BLaER1 treated with 17β-estradiol and CSF1 and Interleukin-3, amounts not matched to agents 10 nM and 100 nM (cell line): ENCODE data around the gene FXYD2.

ENCODE experiments used
- H3K27ac ChIP-seq, 11 experiments: shearing (Covaris generic); formaldehyde crosslinking; 2 replicates each; pipeline ENCODE4 v1.8.1; 2022
- H3K27me3 ChIP-seq, 11 experiments: shearing (Covaris generic); formaldehyde crosslinking; 2 replicates each; pipeline ENCODE4 v1.8.1; 2022
- H3K36me3 ChIP-seq, 11 experiments: shearing (Covaris generic); formaldehyde crosslinking; 2 replicates each; pipeline ENCODE4 v1.8.1; 2022
- H3K4me1 ChIP-seq, 10 experiments: shearing (Covaris generic); formaldehyde crosslinking; 2 replicates each; pipeline ENCODE4 v1.8.1; 2022
- H3K4me2 ChIP-seq, 11 experiments: shearing (Covaris generic); formaldehyde crosslinking; 2 replicates each; pipeline ENCODE4 v1.8.1; 2022
- H3K4me3 ChIP-seq, 10 experiments: shearing (Covaris generic); formaldehyde crosslinking; 2 replicates each; pipeline ENCODE4 v1.8.1; 2022
- H3K9ac ChIP-seq, 11 experiments: shearing (Covaris generic); formaldehyde crosslinking; 2 replicates each; pipeline ENCODE4 v1.8.1; 2022
- H3K9me3 ChIP-seq, 11 experiments: shearing (Covaris generic); formaldehyde crosslinking; replicated peaks in 1 of 11; 2 replicates each; pipeline ENCODE4 v1.8.1; 2022
- H4K20me1 ChIP-seq, 11 experiments: shearing (Covaris generic); formaldehyde crosslinking; 2 replicates each; pipeline ENCODE4 v1.8.1; 2022
- Cebpa-rat ChIP-seq, 11 experiments: shearing (Covaris generic); IDR thresholded peaks; 2 replicates each; pipeline ENCODE4 v1.8.1; 2022

Gene FXYD2

GRCh38 chr11:117834838-117835443 is 10.4 kb upstream of the FXYD2 start:
- Histone ChIP-seq H3K27ac (peak overlapping the region in 7 of 11 experiments; percentile 38 to 56 (median 47); a peak in 12 of 22 replicates), H3K9me3 (no peaks in the 10 kb centered on the region), H4K20me1 (no peaks in the 10 kb centered on the region), H3K36me3 (no peaks in the 10 kb centered on the region), H3K4me1 (peaks cover 79 to 100% (median 97%) of the 10 kb centered on the region in 10 experiments), H3K27me3 (no peaks in the 10 kb centered on the region), H3K9ac (peak overlapping the region in 1 of 11 experiments; percentile 15; a peak in 2 of 22 replicates), H3K4me3 (no peak overlapping the region), H3K4me2 (peak overlapping the region; percentile 68 to 98 (median 88))
- TF ChIP-seq Cebpa-rat (IDR thresholded peaks at IDR 0.05), result no peak

DNA sequence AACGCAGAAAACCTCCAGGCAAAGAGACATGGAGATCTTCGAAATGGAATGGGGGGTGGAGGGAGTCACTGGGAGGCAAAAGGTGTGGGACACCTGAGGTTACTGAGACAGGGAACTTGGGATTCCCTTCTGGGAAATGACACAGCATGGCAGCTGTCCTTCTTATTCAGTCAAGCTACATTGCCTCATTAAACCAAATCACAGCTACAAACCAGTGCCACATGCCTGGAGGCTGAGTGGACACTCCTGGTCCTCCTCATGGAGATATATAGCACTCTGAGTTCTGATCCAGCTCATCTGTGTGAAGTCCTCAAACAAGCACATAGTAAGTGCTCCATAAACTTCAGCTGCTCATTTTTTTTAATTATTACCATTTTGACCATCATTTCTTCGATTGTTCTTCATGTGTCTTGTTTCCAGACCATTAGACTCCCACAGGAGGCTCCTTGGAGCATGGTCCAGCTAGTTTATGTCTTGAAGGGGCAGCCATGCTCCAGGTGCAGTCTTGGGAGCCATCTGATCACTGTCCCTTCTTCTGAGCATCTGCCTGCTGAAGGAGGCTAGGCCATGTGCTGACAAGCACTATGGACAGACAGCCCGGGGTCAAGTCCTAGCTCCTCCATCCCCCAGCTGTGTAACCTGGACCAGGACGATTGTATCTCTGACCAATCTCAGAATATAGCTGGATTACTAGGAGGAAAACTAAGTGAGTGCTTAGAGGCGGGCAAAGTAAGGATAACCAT is 9.7 kb upstream of the FXYD2 start:
- Histone ChIP-seq H3K4me3 (no peak overlapping the region), H3K9ac (no peak overlapping the region), H3K4me1 (peaks cover 81 to 100% (median 97%) of the 10 kb centered on the region in 10 experiments), H3K27ac (peak overlapping the region in 4 of 11 experiments; percentile 33 to 56 (median 42); a peak in 4 of 22 replicates), H3K36me3 (no peaks in the 10 kb centered on the region), H3K4me2 (peak overlapping the region; percentile 68 to 98 (median 88)), H3K9me3 (no peaks in the 10 kb centered on the region), H4K20me1 (no peaks in the 10 kb centered on the region), H3K27me3 (no peaks in the 10 kb centered on the region)
- no peak for TF ChIP-seq Cebpa-rat (IDR thresholded peaks at IDR 0.05)

DNA sequence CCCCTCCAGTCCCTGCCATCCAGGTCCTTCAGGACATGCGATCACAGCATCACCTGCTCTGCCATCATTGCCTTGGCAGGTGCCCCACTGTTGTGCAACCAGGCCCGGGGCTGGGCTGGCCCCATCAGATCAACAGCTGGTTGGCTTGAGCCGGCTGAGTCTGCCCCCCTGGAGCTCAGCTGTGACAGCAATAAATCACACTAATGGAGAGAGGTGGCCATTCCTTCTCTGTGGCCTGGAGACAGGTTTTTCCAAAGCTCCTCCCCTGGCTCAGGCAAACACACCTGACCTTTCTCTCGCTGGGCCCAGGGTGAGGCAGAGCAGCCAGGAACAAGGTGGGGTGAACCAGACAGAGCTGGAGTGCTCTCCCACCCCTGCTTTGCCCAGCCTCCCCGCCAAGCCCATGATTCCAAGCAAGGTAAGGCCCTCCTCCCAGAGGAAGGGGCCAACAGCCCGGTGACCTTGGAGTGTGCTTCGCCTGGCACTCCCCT is 8.9 kb upstream of the FXYD2 start:
- no peaks in the 10 kb centered on the region for H4K20me1 ChIP-seq
- peak overlapping the region; percentile 3 to 98 (median 88); a peak in 21 of 22 replicates for H3K4me2 ChIP-seq
- peak overlapping the region in 3 of 11 experiments; percentile 24 to 54 (median 33); a peak in 3 of 22 replicates for H3K27ac ChIP-seq
- H3K36me3 ChIP-seq, result no peaks in the 10 kb centered on the region
- no peaks in the 10 kb centered on the region for H3K27me3 ChIP-seq
- H3K9me3 ChIP-seq, result no peaks in the 10 kb centered on the region
- H3K4me3 ChIP-seq, result no peak overlapping the region
- H3K9ac ChIP-seq, result no peak overlapping the region
- no peak for TF ChIP-seq Cebpa-rat (IDR thresholded peaks at IDR 0.05)
- H3K4me1 ChIP-seq, result peaks cover 82 to 100% (median 99%) of the 10 kb centered on the region in 10 experiments

DNA sequence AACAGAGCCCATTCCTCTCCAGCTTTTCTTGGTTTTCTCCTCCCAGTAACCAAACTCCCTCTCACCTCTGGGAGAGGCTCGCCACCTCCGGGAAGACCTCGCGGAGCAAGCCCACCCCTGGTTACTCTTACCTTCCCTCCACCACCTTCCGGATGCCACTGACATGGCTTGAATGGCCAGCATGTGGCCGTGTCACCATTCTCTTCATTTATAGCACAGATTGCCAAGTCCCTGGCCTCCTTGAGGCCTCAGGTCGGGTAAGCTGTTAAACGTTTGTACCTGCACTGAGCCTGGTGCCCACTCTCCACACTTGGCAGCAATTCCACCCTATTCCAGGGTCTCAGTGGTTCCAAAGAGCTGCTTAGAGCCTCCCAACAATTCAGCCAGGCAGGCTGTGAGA is 8.0 kb upstream of the FXYD2 start:
- no peak overlapping the region for H3K4me3 ChIP-seq
- H3K4me1 ChIP-seq, result peaks cover 83 to 100% (median 99%) of the 10 kb centered on the region in 10 experiments
- H3K9ac ChIP-seq, result no peak overlapping the region
- no peaks in the 10 kb centered on the region for H3K9me3 ChIP-seq
- H3K27ac ChIP-seq, result peak overlapping the region in 2 of 11 experiments; percentile 47 to 54; a peak in 3 of 22 replicates
- H3K27me3 ChIP-seq, result no peaks in the 10 kb centered on the region
- peak overlapping the region in 10 of 11 experiments; percentile 76 to 98 (median 88); a peak in 19 of 22 replicates for H3K4me2 ChIP-seq
- H4K20me1 ChIP-seq, result no peaks in the 10 kb centered on the region
- no peaks in the 10 kb centered on the region for H3K36me3 ChIP-seq
- TF ChIP-seq Cebpa-rat (IDR thresholded peaks at IDR 0.05), result no peak

- Histone ChIP-seq H3K27me3 (no peaks in the 10 kb centered on the region), H3K9me3 (no peaks in the 10 kb centered on the region), H3K4me2 (peak overlapping the region; percentile 75 to 98 (median 88)), H4K20me1 (no peaks in the 10 kb centered on the region), H3K36me3 (no peaks in the 10 kb centered on the region), H3K27ac (peak overlapping the region in 3 of 11 experiments; percentile 11 to 54 (median 47); a peak in 4 of 22 replicates), H3K4me1 (peaks cover 80 to 100% (median 99%) of the 10 kb centered on the region in 10 experiments), H3K9ac (peak overlapping the region in 1 of 11 experiments; percentile 53; a peak in 1 of 22 replicates), H3K4me3 (no peak overlapping the region)
- TF ChIP-seq Cebpa-rat (IDR thresholded peaks at IDR 0.05), result no peak
Measured at GRCh38 chr11:117831661-117832415, 7.3 kb upstream of the FXYD2 start.

GRCh38 chr11:117830674-117831351 is 6.3 kb upstream of the FXYD2 start:
- no peaks in the 10 kb centered on the region for H4K20me1 ChIP-seq
- peak overlapping the region; percentile 75 to 98 (median 88) for H3K4me2 ChIP-seq
- no peak for TF ChIP-seq Cebpa-rat (IDR thresholded peaks at IDR 0.05)
- no peaks in the 10 kb centered on the region for H3K36me3 ChIP-seq
- peaks cover 79 to 100% (median 99%) of the 10 kb centered on the region in 10 experiments for H3K4me1 ChIP-seq
- H3K27ac ChIP-seq, result peak overlapping the region in 6 of 11 experiments; percentile 11 to 54 (median 36); a peak in 13 of 22 replicates
- H3K27me3 ChIP-seq, result no peaks in the 10 kb centered on the region
- no peaks in the 10 kb centered on the region for H3K9me3 ChIP-seq
- H3K9ac ChIP-seq, result peak overlapping the region in 7 of 11 experiments; percentile 9 to 53 (median 23); a peak in 7 of 22 replicates
- H3K4me3 ChIP-seq, result no peak overlapping the region

DNA sequence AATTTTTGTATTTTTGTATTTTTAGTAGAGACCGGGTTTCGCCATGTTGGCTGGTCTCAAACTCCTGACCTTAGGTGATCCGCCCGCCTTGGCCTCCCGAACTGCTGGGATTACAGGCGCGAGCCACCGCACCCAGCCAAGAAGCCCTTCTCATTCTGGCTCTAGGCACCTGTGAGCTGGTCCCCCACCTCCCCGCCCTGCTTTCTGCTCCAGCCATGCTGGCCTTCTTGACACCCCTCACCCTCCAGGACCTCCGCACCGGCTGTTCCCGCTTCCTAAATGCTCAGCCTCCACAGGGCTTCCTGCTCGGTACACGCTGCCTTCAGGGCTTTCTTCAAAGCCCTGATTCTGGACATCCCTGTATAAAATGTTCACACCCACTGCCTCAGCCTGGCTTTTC is 5.5 kb upstream of the FXYD2 start:
- no peak overlapping the region for H3K4me3 ChIP-seq
- H4K20me1 ChIP-seq, result no peaks in the 10 kb centered on the region
- peak overlapping the region; percentile 75 to 98 (median 88) for H3K4me2 ChIP-seq
- peak overlapping the region in 6 of 11 experiments; percentile 11 to 54 (median 36); a peak in 10 of 22 replicates for H3K27ac ChIP-seq
- peak overlapping the region in 4 of 11 experiments; percentile 9 to 53 (median 22); a peak in 2 of 22 replicates for H3K9ac ChIP-seq
- peaks cover 79 to 100% (median 99%) of the 10 kb centered on the region in 10 experiments for H3K4me1 ChIP-seq
- no peaks in the 10 kb centered on the region for H3K9me3 ChIP-seq
- no peaks in the 10 kb centered on the region for H3K27me3 ChIP-seq
- no peak for TF ChIP-seq Cebpa-rat (IDR thresholded peaks at IDR 0.05)
- no peaks in the 10 kb centered on the region for H3K36me3 ChIP-seq

DNA sequence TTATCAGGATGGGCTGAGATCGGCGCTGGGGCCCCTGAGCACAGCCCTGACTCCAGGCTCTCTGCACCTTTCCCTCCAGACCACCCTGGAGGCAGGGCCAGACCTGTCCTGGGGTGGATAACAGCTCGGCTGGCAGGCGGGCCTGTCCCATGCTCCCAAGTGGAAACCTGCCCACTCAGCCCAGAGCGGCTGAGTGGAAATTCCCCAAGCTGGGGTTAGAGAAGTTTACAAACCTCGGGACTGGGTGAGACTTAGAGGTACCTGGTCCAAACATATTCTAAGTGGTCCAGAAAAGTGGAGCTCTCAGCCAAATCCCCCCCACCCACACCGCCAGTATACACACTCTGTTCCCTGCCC is 4.8 kb upstream of the FXYD2 start:
- peak overlapping the region in 10 of 11 experiments; percentile 59 to 87 (median 72); a peak in 21 of 22 replicates for H3K27ac ChIP-seq
- peak overlapping the region; percentile 36 to 79 (median 60); a peak in 20 of 22 replicates for H3K9ac ChIP-seq
- no peaks in the 10 kb centered on the region for H4K20me1 ChIP-seq
- peaks cover 79 to 100% (median 99%) of the 10 kb centered on the region in 10 experiments for H3K4me1 ChIP-seq
- no peaks in the 10 kb centered on the region for H3K36me3 ChIP-seq
- H3K9me3 ChIP-seq, result no peaks in the 10 kb centered on the region
- H3K27me3 ChIP-seq, result no peaks in the 10 kb centered on the region
- no peak for TF ChIP-seq Cebpa-rat (IDR thresholded peaks at IDR 0.05)
- peak overlapping the region; percentile 83 to 98 (median 93) for H3K4me2 ChIP-seq
- peak overlapping the region in 2 of 10 experiments; percentile 36 to 50; a peak in 1 of 20 replicates for H3K4me3 ChIP-seq
